DMS 273 (cell line): ENCODE measurements around the gene ATAD3A.

Source experiments
- DNase-seq: peaks from one replicate; lab custom pipeline; 2025; ENCODE audit not compliant: unreplicated experiment; lab: John Stamatoyannopoulos, UW

Gene ATAD3A

DNA sequence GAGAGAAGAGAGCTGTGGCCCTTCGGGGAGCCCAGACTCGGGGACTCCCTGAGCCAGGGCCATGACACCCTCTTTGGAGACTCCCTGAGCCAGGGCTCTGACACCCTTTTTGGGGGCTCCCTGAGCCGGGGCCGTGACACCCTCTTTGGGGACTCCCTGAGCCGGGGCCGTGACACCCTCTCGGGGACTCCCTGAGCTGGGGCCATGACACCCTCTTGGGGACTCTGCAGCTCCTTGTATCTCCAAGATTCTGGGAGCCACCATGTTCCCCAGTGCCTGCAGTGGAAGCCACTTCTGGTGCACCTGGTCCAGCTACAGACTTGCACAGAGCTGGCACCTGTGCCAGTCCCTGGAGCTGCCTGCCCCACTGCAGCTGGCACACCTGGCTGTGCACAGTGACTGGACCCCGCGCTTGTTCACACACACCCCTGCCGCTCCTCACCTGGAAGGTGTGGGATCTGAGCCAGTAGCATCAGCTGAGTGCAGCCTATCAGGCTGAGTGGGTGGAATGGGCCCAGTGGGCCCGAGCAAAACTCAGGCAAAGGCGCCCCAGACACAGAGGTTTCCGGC lies 66.5 kb downstream of the ATAD3A start:
- DNase-seq: no peak

DNA sequence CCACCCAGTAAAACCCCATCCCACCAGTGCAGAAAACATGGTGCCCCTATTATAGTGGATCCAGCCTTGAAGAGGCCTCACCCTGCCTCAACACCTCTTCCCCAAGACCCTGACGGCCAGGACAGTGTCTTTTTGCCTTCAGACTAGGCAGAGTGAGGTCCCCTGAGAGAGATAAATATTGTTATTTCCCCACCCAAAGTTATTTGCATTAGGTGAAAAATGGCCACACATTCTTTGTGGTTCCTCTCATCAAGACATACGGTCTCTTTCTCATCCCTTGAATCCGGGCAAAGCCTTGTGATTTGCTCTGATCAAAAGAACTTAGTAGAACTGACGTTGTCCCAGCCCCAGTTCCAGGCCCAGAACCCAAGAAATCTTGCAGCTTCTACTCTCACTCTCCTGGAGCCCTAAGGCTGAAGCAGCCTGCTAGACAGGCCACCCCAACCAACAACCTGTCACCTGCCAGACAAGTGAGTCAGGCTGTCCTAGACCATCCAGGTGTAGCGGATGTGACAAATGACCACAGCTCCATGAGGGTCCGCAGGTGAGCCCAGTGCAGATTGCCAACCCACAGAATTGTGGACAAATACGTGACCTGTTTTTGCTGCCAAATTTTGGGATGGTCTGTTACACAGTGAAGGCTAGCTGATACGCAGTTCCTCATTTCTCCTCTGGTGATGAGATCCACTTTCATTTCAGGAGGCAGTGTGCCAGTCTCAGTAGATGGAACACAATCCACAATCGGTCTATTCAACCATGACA lies 70.8 kb downstream of the ATAD3A start:
- DNase-seq: no peak

DNA sequence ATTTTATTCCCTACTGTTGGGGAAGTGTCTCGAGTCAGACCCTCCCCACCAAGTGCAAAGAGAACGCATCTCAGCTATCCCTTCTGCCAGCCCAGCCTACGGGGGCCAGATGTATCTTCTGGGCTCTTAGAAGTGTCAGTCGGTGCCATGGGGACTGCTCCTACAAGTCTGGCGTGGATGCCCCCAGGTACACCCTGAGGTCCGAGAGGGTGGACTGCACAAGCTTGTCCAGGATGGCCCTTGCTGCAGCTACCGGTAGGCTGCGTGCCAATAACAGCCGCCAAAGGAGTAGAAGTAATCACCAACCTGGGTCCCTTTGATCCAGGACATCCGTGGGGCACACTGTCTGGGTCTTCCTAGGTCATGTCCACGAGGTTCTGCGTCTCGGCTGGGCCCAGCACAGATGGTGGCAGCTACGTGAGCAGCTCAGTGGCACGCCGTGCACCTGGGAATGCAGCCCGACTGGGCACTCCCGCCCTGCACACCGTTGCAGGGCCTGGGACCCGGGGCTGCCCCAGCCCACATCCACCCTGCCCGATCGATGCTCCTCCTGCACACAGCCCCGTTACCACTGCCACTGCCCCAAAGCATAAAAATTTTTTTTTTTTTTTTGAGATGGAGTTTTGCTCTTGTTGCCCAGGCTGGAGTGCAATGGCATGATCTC lies 71.5 kb downstream of the ATAD3A start:
- no peak for DNase-seq
